NOMO-1 (cell line): ENCODE data around the gene UBN2.
A peak's percentile ranks its signal among the peaks of the same experiment; 100 is the strongest.
"Not testable (repeated sequence)": the region's sequence is repeated elsewhere in the genome, so short reads cannot be mapped to it uniquely, and the experiment has no call there.

Experiments
- DNase-seq, 2 experiments: peaks; one replicate each; lab custom pipeline; 2025; ENCODE audit not compliant: unreplicated experiment in 2 of 2; lab: John Stamatoyannopoulos, UW

Gene UBN2

GRCh38 chr7:139230774-139231512 lies at the start of gene UBN2:
TSS of gene UBN2 (plus strand) at chr7:139231237. CDS start at chr7:139231485, 248 bp downstream.
- DNase-seq: peak; percentile 63 to 76

GRCh38 chr7:139181404-139181803 lies 49.6 kb upstream of the UBN2 start:
- DNase-seq: no peak

- no peak for DNase-seq
Measured at GRCh38 chr7:139182363-139182762, 48.7 kb upstream of the UBN2 start.

- no peak for DNase-seq
Measured at GRCh38 chr7:139183251-139183650, 47.8 kb upstream of the UBN2 start.

- no peak for DNase-seq
Measured at GRCh38 chr7:139183878-139184338, 47.1 kb upstream of the UBN2 start.

GRCh38 chr7:139186146-139186545 lies 44.9 kb upstream of the UBN2 start:
- no peak for DNase-seq

- DNase-seq: no peak
Measured at GRCh38 chr7:139189357-139189756, 41.7 kb upstream of the UBN2 start.

GRCh38 chr7:139192014-139192706 lies 38.9 kb upstream of the UBN2 start:
- no peak for DNase-seq

- no peak for DNase-seq
Measured at GRCh38 chr7:139200382-139200781, 30.7 kb upstream of the UBN2 start.

- DNase-seq: no peak
Measured at GRCh38 chr7:139203992-139204391, 27.0 kb upstream of the UBN2 start.

GRCh38 chr7:139205843-139206242 lies 25.2 kb upstream of the UBN2 start:
- no peak for DNase-seq

- DNase-seq: no peak
Measured at GRCh38 chr7:139212133-139212532, 18.9 kb upstream of the UBN2 start.

GRCh38 chr7:139213489-139213888 lies 17.5 kb upstream of the UBN2 start:
- not testable (repeated sequence) for DNase-seq

GRCh38 chr7:139218173-139218572 lies 12.9 kb upstream of the UBN2 start:
- DNase-seq: no peak

- DNase-seq: no peak
Measured at GRCh38 chr7:139224219-139224618, 6.8 kb upstream of the UBN2 start.

- not testable (repeated sequence) for DNase-seq
Measured at GRCh38 chr7:139224836-139225235, 6.2 kb upstream of the UBN2 start.

- DNase-seq: not testable (repeated sequence)
Measured at GRCh38 chr7:139225286-139226157, 5.5 kb upstream of the UBN2 start.

GRCh38 chr7:139226158-139226515 lies 4.9 kb upstream of the UBN2 start:
- DNase-seq: not testable (repeated sequence)

GRCh38 chr7:139226988-139227488 lies 4.0 kb upstream of the UBN2 start:
- DNase-seq: not testable (repeated sequence)

- DNase-seq: no peak
Measured at GRCh38 chr7:139230023-139230422, 1.0 kb upstream of the UBN2 start.

GRCh38 chr7:139230484-139230773 lies 608 bp upstream of the UBN2 start:
- no peak for DNase-seq
